Measurements from ENCODE around the gene MINAR1. TPM values are rescaled to one million over a fixed set of nuclear protein-coding genes. Genes with fewer than 3 reads are reported as not detected.

MINAR1 gene
- total RNA-seq, 4 donors from 2014 or later, result 0.05 to 1.1 (median 0.30) TPM

- H3K27ac ChIP-seq, result no peak overlapping the region
- no peaks in the 10 kb centered on the region for H3K9me3 ChIP-seq
- DNase-seq, result no peak
- H3K4me3 ChIP-seq, result no peak overlapping the region
- H3K27me3 ChIP-seq, result no peaks in the 10 kb centered on the region
- intact Hi-C loops (cut with DNase I; ENCODE audit: low total_unique reads) (no loop called here), in situ Hi-C loops (cut with MboI; ENCODE audit: low sequenced_read_pairs in 4 of 4) (no loop called here)
- TF ChIP-seq POLR2A (IDR thresholded peaks at IDR 0.05) (no peak), CTCF (IDR thresholded peaks at IDR 0.05 in 4 of 5, conservative IDR thresholded peaks at IDR 0.05 in 1 of 5) (no peak)
- H3K4me1 ChIP-seq, result peaks cover 11 to 13% of the 10 kb centered on the region in 2 donors
- H3K36me3 ChIP-seq, result no peaks in the 10 kb centered on the region
- ATAC-seq, result no peak
Observed at GRCh38 chr15:79440355-79440908, 8.3 kb downstream of the MINAR1 start.

GRCh38 chr15:79442911-79443310, 10.8 kb downstream of the MINAR1 start:
- no peaks in the 10 kb centered on the region for H3K9me3 ChIP-seq
- in situ Hi-C loops (cut with MboI; ENCODE audit: low sequenced_read_pairs in 4 of 4) (no loop called here), intact Hi-C loops (cut with DNase I; ENCODE audit: low total_unique reads) (no loop called here)
- H3K27me3 ChIP-seq, result no peaks in the 10 kb centered on the region
- peak overlapping the region in 3 of 4 donors; percentile 41 to 56 (median 45) for H3K27ac ChIP-seq
- peaks cover 11 to 13% of the 10 kb centered on the region in 2 donors for H3K4me1 ChIP-seq
- no peak for TF ChIP-seq POLR2A (IDR thresholded peaks at IDR 0.05)
- TF ChIP-seq CTCF (IDR thresholded peaks at IDR 0.05 in 4 of 5, conservative IDR thresholded peaks at IDR 0.05 in 1 of 5), result no peak
- peak; percentile 44 to 62 for DNase-seq
- peak; percentile 100 for ATAC-seq
- H3K4me3 ChIP-seq, result no peak overlapping the region
- no peaks in the 10 kb centered on the region for H3K36me3 ChIP-seq

- in situ Hi-C loops (cut with MboI; ENCODE audit: low sequenced_read_pairs in 4 of 4), result no loop called here
- H3K4me1 ChIP-seq, result peaks cover 10 to 11% of the 10 kb centered on the region in 2 donors
Observed at GRCh38 chr15:79447060-79447459, 14.9 kb downstream of the MINAR1 start.

GRCh38 chr15:79450648-79451047, 18.5 kb downstream of the MINAR1 start:
- Histone ChIP-seq H3K9me3 (no peaks in the 10 kb centered on the region), H3K4me3 (no peak overlapping the region), H3K27me3 (peaks cover 0 to 12% (median 12%) of the 10 kb centered on the region in 3 donors), H3K4me1 (no peaks in the 10 kb centered on the region), H3K36me3 (no peaks in the 10 kb centered on the region), H3K27ac (no peak overlapping the region)
- TF ChIP-seq POLR2A (IDR thresholded peaks at IDR 0.05) (no peak), CTCF (IDR thresholded peaks at IDR 0.05 in 4 of 5, conservative IDR thresholded peaks at IDR 0.05 in 1 of 5) (no peak)
- ATAC-seq (no peak), DNase-seq (no peak)
- in situ Hi-C loops (cut with MboI; ENCODE audit: low sequenced_read_pairs in 4 of 4), result no loop called here
- intact Hi-C loops (cut with DNase I; ENCODE audit: low total_unique reads), result no loop called here

More at GRCh38 chr15:79447060-79447459, 14.9 kb downstream of the MINAR1 start:
- TF ChIP-seq CTCF (IDR thresholded peaks at IDR 0.05 in 4 of 5, conservative IDR thresholded peaks at IDR 0.05 in 1 of 5) (no peak), POLR2A (IDR thresholded peaks at IDR 0.05) (no peak)
- intact Hi-C loops (cut with DNase I; ENCODE audit: low total_unique reads), result loop anchor here (5.0 kb wide), 1 partner anchor 1080 kb away; no protein-coding TSS in a partner anchor
- Histone ChIP-seq H3K4me3 (no peak overlapping the region), H3K36me3 (no peaks in the 10 kb centered on the region), H3K27me3 (peaks cover 0 to 12% (median 12%) of the 10 kb centered on the region in 3 donors), H3K9me3 (no peaks in the 10 kb centered on the region), H3K27ac (no peak overlapping the region)
- ATAC-seq (no peak), DNase-seq (no peak)
